C4-2B (cell line): ENCODE results near the gene IL4I1.

ENCODE experiments used
- CTCF ChIP-seq: fragments of 450-650 bp; conservative IDR thresholded peaks from 2 replicates; pipeline ENCODE4 v1.5.1; 2017; ENCODE audit warnings: mild to moderate bottlenecking
- ZFX ChIP-seq: fragments of 450-650 bp; IDR thresholded peaks from 2 replicates; pipeline ENCODE4 v1.6.1; 2017

DNA sequence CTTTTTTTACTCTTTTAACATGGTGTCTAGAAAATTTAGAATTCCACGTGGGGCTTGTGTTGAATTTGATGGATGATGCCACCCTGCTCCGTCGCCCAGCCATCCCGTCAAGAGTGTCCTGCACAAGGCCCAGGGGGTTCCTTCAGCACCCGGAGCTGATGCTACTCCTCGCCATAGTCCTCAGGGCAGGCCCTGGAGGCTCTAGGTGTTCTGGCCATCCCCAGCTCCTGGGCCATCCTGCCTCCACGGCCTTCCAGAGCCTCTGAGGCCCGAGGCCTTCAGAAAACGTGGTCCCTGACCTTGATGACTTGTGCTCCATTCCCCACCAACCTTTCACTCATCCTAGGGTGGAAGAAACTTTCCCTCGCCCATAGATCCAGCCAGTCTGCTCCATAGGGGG is 22.9 kb downstream of the IL4I1 start:
- TF ChIP-seq CTCF (no peak), ZFX (no peak)
